HepG2 (cell line): ENCODE results near the gene SLC43A1. TPM values are rescaled to one million over a fixed set of nuclear protein-coding genes. Genes with fewer than 3 reads are reported as not detected.

ENCODE experiments used
- ATAC-seq: fragments of 200-7000 bp; cut with Tn5 transposase; 3 replicates; pipeline ENCODE4 v1.9.1; 2020; ENCODE audit warnings: mild to moderate bottlenecking, moderate library complexity
- BruUV-seq: library from RNA; stranded (reverse); fragments of 400-500 nt; replicated peaks from 2 replicates; lab custom pipeline; 2021; lab: Mats Ljungman, UMichigan
- CTCF ChIA-PET: fragments of 300-600 bp; formaldehyde crosslinking; extraction: SDS; loops from one replicate; lab custom pipeline; 2021; ENCODE audit warnings: low total read pairs, inconsistent platforms, low intra/inter-chr PET ratio; lab: Yijun Ruan, JAX
- POLR2A ChIA-PET: fragments of 350-600 bp; sonication (Branson Sonifier 250); formaldehyde crosslinking; loops from one replicate; lab custom pipeline; 2020; ENCODE audit warnings: antibody characterized with exemption, inconsistent platforms; lab: Yijun Ruan, JAX
- DNase-seq: peaks from one replicate; pipeline ENCODE4 v3.0.0-alpha.2; 2015; ENCODE audit warnings: low spot score
- FAIRE-seq: peaks from 3 replicates; lab custom pipeline; 2011; peaks lifted over from hg19 to GRCh38; lab: Jason Lieb, UNC
- H2AFZ ChIP-seq: one replicate; pipeline ENCODE4 v1.6.1; 2011; ENCODE audit warnings: low read length, inconsistent platforms
- H3K27ac ChIP-seq: fragments of 300-600 bp; 3 replicates; pipeline ENCODE4 v1.8.0; 2011; ENCODE audit warnings: mixed run types, mild to moderate bottlenecking, mixed read lengths, low read length, inconsistent platforms; ENCODE audit not compliant: insufficient read depth; ENCODE audit errors: extremely low read length
- H3K27me3 ChIP-seq, 2 experiments: fragments of 200-600 bp in 1 of 2; 2 replicates in 1 of 2; 3 replicates in 1 of 2; pipeline versions ENCODE4 v1.6.0 to v1.8.0; 2011; ENCODE audit warnings: low read length in 2 of 2, mild to moderate bottlenecking in 2 of 2, moderate library complexity in 2 of 2, inconsistent platforms in 1 of 2; ENCODE audit not compliant: insufficient read depth in 2 of 2, control insufficient read depth in 1 of 2
- H3K36me3 ChIP-seq, 2 experiments: fragments of 200-600 bp in 1 of 2; replicated peaks in 1 of 2; 2 replicates in 1 of 2; 3 replicates in 1 of 2; pipeline versions ENCODE4 v1.5.1 to v1.8.0; 2011; ENCODE audit warnings: low read length in 2 of 2, inconsistent platforms in 1 of 2; ENCODE audit not compliant: insufficient read depth in 2 of 2, control insufficient read depth in 1 of 2
- H3K4me1 ChIP-seq: 2 replicates; pipeline ENCODE4 v1.5.1; 2012; ENCODE audit warnings: low read length, inconsistent platforms; ENCODE audit not compliant: insufficient read depth
- H3K4me2 ChIP-seq: 2 replicates; pipeline ENCODE4 v1.6.0; 2011; ENCODE audit warnings: low read depth, low read length, inconsistent platforms
- H3K4me3 ChIP-seq, 3 experiments: fragments of 200-600 bp in 1 of 3; sonication (generic), shearing (Covaris generic) in 1 of 3; replicated peaks in 1 of 3; 2 replicates each; pipeline ENCODE4 v1.5.1; 2011 to 2016; ENCODE audit warnings: low read length in 3 of 3, inconsistent platforms in 2 of 3, low read depth in 2 of 3, mild to moderate bottlenecking in 2 of 3, control low read depth in 1 of 3, mixed read lengths in 1 of 3; ENCODE audit not compliant: insufficient read depth in 1 of 3
- H3K79me2 ChIP-seq: one replicate; pipeline ENCODE4 v1.6.1; 2011; ENCODE audit warnings: low read length, inconsistent platforms; ENCODE audit not compliant: insufficient read depth
- H3K9ac ChIP-seq: 2 replicates; pipeline ENCODE4 v1.6.0; 2011; ENCODE audit warnings: mild to moderate bottlenecking, low read depth, low read length, inconsistent platforms; ENCODE audit not compliant: insufficient read depth
- H3K9me3 ChIP-seq: 2 replicates; pipeline ENCODE4 v1.5.1; 2012; ENCODE audit warnings: mild to moderate bottlenecking, low read length
- H4K20me1 ChIP-seq: 2 replicates; pipeline ENCODE4 v1.6.0; 2011; ENCODE audit warnings: inconsistent platforms, mild to moderate bottlenecking, low read length, moderate library complexity; ENCODE audit not compliant: insufficient read depth
- CEBPG ChIP-seq: IDR thresholded peaks from 2 replicates; pipeline ENCODE4 v1.6.1; 2016
- FOXA1 ChIP-seq, 2 experiments: fragments of 450-650 bp in 1 of 2; sonication (generic) in 1 of 2; formaldehyde crosslinking in 1 of 2; IDR thresholded peaks; 2 replicates each; pipeline versions ENCODE4 v1.4.0 to v1.6.1; 2016 to 2020; ENCODE audit warnings: missing genetic modification reagents in 1 of 2
- HNF4A ChIP-seq: sonication (generic); formaldehyde crosslinking; IDR thresholded peaks from 2 replicates; pipeline ENCODE4 v1.4.0; 2020; ENCODE audit warnings: missing genetic modification reagents
- ISL2 ChIP-seq: sonication (generic); formaldehyde crosslinking; IDR thresholded peaks from 2 replicates; pipeline ENCODE4 v1.5.0; 2020; ENCODE audit warnings: missing genetic modification reagents
- SMAD1 ChIP-seq: sonication (generic); formaldehyde crosslinking; IDR thresholded peaks from 2 replicates; pipeline ENCODE4 v1.4.0; 2020; ENCODE audit warnings: missing genetic modification reagents, low read depth, mild to moderate bottlenecking, borderline replicate concordance
- STAT5B ChIP-seq: sonication (generic); formaldehyde crosslinking; IDR thresholded peaks from 2 replicates; pipeline ENCODE4 v1.4.0; 2020; ENCODE audit warnings: missing genetic modification reagents
- ZBTB25 ChIP-seq: IDR thresholded peaks from 2 replicates; pipeline ENCODE4 v1.6.1; 2018; ENCODE audit warnings: missing genetic modification reagents
- ZBTB33 ChIP-seq: sonication (generic); formaldehyde crosslinking; IDR thresholded peaks from 2 replicates; pipeline ENCODE4 v1.4.0; 2020; ENCODE audit warnings: missing genetic modification reagents
- ZKSCAN8 ChIP-seq: IDR thresholded peaks from 2 replicates; pipeline ENCODE4 v1.6.1; 2016; ENCODE audit warnings: borderline replicate concordance, missing genetic modification reagents, missing compliant biosample characterization
- ZNF121 ChIP-seq: sonication (generic); formaldehyde crosslinking; IDR thresholded peaks from 2 replicates; pipeline ENCODE4 v1.5.0; 2020; ENCODE audit warnings: mild to moderate bottlenecking, missing genetic modification reagents
- ZNF24 ChIP-seq: fragments of 450-650 bp; IDR thresholded peaks from 2 replicates; pipeline ENCODE4 v1.6.1; 2017; ENCODE audit warnings: antibody characterized with exemption, mild to moderate bottlenecking
- ZNF263 ChIP-seq: sonication (generic); formaldehyde crosslinking; IDR thresholded peaks from 2 replicates; pipeline ENCODE4 v1.4.0; 2020; ENCODE audit warnings: missing genetic modification reagents
- ZNF644 ChIP-seq: IDR thresholded peaks from 2 replicates; pipeline ENCODE4 v1.6.1; 2016; ENCODE audit warnings: low read depth
- ZNF770 ChIP-seq: sonication (generic); formaldehyde crosslinking; IDR thresholded peaks from 2 replicates; pipeline ENCODE4 v1.5.0; 2020; ENCODE audit warnings: mild to moderate bottlenecking, missing genetic modification reagents
- WGBS: methylation state at CpG from one replicate; pipeline ENCODE4 v1.1.6; 2017; ENCODE audit warnings: low lambda C conversion rate; 5-methylcytosine and 5-hydroxymethylcytosine counted together
- in situ Hi-C: cut with HindIII; loops from 2 replicates; pipeline ENCODE4 v1.10.0; 2017; ENCODE audit warnings: low pct_unique_long_range_greater_than_20kb; ENCODE audit not compliant: extremely low pct_ligation_motif_present
- intact Hi-C: fragments of 100-400 bp; cut with micrococcal nuclease; formaldehyde crosslinking; loops from one replicate; pipeline ENCODE4 v1.10.0; 2022; ENCODE audit not compliant: unreplicated experiment
- polyA plus RNA-seq, 8 experiments: library from polyadenylated mRNA; depleted of rRNA in 3 of 8; stranded (reverse) in 7 of 8; unstranded in 1 of 8; fragments of >200 nt; fragmentation: Illumina TruSeq in 4 of 8; extraction: Trizol in 4 of 8; gene quantifications; 2 replicates each; pipeline versions ENCODE4 v1.2.1 to v1.2.3, GENCODE V29; 2011 to 2016; ENCODE audit warnings: low read depth in 4 of 8, missing spikeins in 1 of 8, mixed read lengths in 1 of 8; ENCODE audit not compliant: insufficient read depth in 1 of 8
- total RNA-seq, 5 experiments: library from RNA; depleted of rRNA; stranded (reverse); fragments of >200 nt; fragmentation: Illumina TruSeq; extraction: Trizol; gene quantifications; 2 replicates each; pipeline ENCODE4 v1.2.3, GENCODE V29; 2016; ENCODE audit warnings: low read depth in 1 of 5
- TF ChIP-seq, protein P1 (sequence below): IDR thresholded peaks from 2 replicates; pipeline ENCODE4 v1.6.1; 2016; ENCODE audit warnings: missing compliant biosample characterization, missing genetic modification reagents, borderline replicate concordance

The SLC43A1 gene
- total and polyA plus RNA-seq, 2 of the 13 experiments (the other 11 are each of a cell fraction or from before 2014, with no cell fraction given) = 72.3 to 87.6 TPM

- DNase-seq = peak; percentile 73
- peak; percentile 45 for ATAC-seq
- Histone ChIP-seq H3K79me2 (peaks cover 10% of the 10 kb centered on the region), H3K4me3 (no peak overlapping the region), H3K4me2 (no peak overlapping the region), H3K27me3 (no peaks in the 10 kb centered on the region), H3K9ac (peak overlapping the region; percentile 54), H3K4me1 (peaks cover 54% of the 10 kb centered on the region), H3K9me3 (no peaks in the 10 kb centered on the region), H2AFZ (no peak overlapping the region), H4K20me1 (no peaks in the 10 kb centered on the region), H3K36me3 (peaks cover 44 to 68% of the 10 kb centered on the region in 2 experiments), H3K27ac (peak overlapping the region; percentile 76)
- FAIRE-seq = peak; percentile 81
- intact Hi-C loops (loop anchor here (1.0 kb wide), 1 partner anchor 33 kb away; no protein-coding TSS in a partner anchor), in situ Hi-C loops (loop anchor here (5.0 kb wide), 1 partner anchor 33 kb away; no protein-coding TSS in a partner anchor)
- POLR2A ChIA-PET = interaction anchor here (0.9 to 3.5 kb wide), 20 partner anchors 9 to 285 kb away, joined by 3 to 93 read pairs (median 6); partner anchors contain the start of genes RTN4RL2, SLC43A1, SSRP1 and TIMM10
- CTCF ChIA-PET = interaction anchor here (0.6 to 5.9 kb wide), 4 partner anchors 33 to 151 kb away, joined by 3 to 101 read pairs (median 4); partner anchors contain the start of gene TIMM10
- WGBS = 92% methylated on average over 1 of the region's 15 CpGs
- BruUV-seq = TSS peak; percentile 18
- TF ChIP-seq FOXA1 (IDR thresholded peaks at IDR 0.05) (no peak), FOXA1 (CRISPR knock-in tag; IDR thresholded peaks at IDR 0.05) (no peak), ZNF644 (no peak), ISL2 (CRISPR knock-in tag) (0 out of 2 replicates have a peak, but pooled peaks have one; percentile 18), ZNF770 (CRISPR knock-in tag) (peak; percentile 50), ZKSCAN8 (CRISPR knock-in tag) (0 out of 2 replicates have a peak, but pooled peaks have one; percentile 32), CEBPG (CRISPR knock-in tag) (peak; percentile 100), SMAD1 (peak; percentile 84; the same call in 1 of the 2 replicates), HNF4A (CRISPR knock-in tag) (peak; percentile 71), ZBTB25 (peak; percentile 66), ZNF24 (no peak), STAT5B (CRISPR knock-in tag) (no peak), ZBTB33 (peak; percentile 92), ZNF263 (CRISPR knock-in tag) (peak; percentile 57; the same call in 1 of the 2 replicates), ZNF121 (CRISPR knock-in tag) (peak; percentile 77)
- TF ChIP-seq, protein P1, sequence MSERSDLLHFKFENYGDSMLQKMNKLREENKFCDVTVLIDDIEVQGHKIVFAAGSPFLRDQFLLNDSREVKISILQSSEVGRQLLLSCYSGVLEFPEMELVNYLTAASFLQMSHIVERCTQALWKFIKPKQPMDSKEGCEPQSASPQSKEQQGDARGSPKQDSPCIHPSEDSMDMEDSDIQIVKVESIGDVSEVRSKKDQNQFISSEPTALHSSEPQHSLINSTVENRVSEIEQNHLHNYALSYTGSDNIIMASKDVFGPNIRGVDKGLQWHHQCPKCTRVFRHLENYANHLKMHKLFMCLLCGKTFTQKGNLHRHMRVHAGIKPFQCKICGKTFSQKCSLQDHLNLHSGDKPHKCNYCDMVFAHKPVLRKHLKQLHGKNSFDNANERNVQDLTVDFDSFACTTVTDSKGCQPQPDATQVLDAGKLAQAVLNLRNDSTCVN (CRISPR knock-in tag) = peak; percentile 44; the same call in 1 of the 2 replicates
These were observed 21.7 kb downstream of the SLC43A1 start for GRCh38 chr11:57493507-57494503.
